ENCODE results near the gene BCL6B.
A peak's percentile ranks its signal among the peaks of the same experiment; 100 is the strongest.
"Not testable (repeated sequence)": the region's sequence is repeated elsewhere in the genome, so short reads cannot be mapped to it uniquely, and the experiment has no call there.

Gene BCL6B, protein sequence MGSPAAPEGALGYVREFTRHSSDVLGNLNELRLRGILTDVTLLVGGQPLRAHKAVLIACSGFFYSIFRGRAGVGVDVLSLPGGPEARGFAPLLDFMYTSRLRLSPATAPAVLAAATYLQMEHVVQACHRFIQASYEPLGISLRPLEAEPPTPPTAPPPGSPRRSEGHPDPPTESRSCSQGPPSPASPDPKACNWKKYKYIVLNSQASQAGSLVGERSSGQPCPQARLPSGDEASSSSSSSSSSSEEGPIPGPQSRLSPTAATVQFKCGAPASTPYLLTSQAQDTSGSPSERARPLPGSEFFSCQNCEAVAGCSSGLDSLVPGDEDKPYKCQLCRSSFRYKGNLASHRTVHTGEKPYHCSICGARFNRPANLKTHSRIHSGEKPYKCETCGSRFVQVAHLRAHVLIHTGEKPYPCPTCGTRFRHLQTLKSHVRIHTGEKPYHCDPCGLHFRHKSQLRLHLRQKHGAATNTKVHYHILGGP

DNA sequence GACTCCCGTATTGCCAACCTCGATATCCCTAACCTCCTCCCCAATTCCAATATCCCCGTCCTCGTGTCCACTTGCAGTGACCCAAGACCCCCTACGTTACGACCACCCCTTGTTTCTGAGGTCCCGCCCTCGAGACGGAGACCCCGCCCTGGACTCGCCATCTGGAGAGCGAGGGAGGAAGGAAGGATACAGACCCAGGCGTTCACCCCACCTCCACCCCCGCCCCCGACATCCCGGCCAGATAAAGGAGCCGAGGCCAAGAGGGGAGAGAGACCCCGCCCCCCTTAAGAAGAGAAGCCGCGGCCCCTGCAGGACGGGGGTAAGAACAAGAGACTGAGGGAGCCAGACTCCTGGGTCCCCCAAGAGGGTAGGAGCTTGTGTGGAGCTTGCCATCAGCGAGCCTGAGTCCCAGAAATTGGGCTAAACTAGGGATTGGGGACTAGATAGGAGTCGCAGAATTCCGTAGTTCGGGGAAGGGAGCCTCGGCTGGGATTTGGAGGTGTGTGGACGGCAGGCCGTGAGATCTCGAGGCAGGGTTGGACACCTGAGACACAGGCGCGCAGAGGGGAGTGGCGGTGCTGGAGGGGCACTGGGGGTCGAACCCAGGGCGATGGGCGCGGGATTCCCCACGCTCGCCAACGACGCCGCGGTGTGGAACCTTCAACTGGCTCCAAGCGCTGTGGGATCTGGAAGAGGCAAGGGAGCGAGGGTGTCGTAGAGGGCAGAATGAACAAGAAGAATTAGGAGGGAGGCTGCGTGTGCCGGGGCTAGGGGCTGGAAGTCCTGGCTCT is at the start of gene BCL6B:
Gene BCL6B (plus strand): TSS at position 270 of the 791 bp plus-strand sequence. CDS start 622 bp downstream, outside the sequence.
- no peak for DNase-seq (ENCODE audit: low spot score)

GRCh38 chr17:6979440-6979839 is 43.4 kb upstream of the BCL6B start:
- DNase-seq (ENCODE audit: low spot score), result not testable (repeated sequence)

DNA sequence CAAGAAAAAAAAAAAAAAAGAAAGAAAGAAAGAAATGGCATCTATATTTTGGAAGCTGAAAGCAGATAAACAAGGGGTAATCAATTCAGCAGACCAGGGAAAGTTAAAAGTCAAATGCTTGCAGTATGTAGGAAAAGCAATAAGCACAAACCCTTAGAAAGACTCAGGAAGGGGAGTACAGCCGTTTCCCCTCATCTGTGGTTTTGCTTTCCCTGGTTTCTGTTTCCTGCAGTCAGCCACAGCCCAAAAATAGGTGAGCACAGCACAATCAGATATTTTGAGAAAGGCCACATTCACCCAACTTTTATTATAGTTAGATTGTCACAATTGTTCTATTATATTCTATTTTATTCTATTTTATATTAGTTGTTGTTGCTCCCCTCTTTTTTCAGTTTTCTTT is 41.4 kb upstream of the BCL6B start:
- DNase-seq (ENCODE audit: low spot score), result no peak

GRCh38 chr17:6985266-6985665 is 37.6 kb upstream of the BCL6B start:
- no peak for DNase-seq (ENCODE audit: low spot score)

GRCh38 chr17:6986676-6987075 is 36.2 kb upstream of the BCL6B start:
- no peak for DNase-seq (ENCODE audit: low spot score)

DNA sequence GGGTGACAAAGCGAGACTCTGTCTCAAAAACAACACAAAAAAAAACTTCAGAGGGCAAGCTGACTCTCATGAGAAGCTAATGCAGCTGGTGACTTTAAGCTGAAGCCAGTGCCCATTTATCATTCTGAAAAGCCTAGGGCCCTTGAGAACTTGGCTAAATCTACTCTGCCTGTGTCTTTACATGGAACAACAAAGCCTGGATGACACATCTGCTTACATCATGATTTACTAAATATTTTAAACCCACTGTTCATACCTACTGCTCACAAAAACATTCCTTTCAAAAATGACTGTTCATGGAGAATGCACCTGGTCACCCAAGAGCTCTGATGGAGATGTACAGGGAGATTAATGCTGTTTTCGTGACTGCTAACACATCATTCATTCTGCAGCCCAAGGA is 33.1 kb upstream of the BCL6B start:
- DNase-seq (ENCODE audit: low spot score), result no peak

- not testable (repeated sequence) for DNase-seq (ENCODE audit: low spot score)
Observed at GRCh38 chr17:6993613-6994056, 29.2 kb upstream of the BCL6B start.

DNA sequence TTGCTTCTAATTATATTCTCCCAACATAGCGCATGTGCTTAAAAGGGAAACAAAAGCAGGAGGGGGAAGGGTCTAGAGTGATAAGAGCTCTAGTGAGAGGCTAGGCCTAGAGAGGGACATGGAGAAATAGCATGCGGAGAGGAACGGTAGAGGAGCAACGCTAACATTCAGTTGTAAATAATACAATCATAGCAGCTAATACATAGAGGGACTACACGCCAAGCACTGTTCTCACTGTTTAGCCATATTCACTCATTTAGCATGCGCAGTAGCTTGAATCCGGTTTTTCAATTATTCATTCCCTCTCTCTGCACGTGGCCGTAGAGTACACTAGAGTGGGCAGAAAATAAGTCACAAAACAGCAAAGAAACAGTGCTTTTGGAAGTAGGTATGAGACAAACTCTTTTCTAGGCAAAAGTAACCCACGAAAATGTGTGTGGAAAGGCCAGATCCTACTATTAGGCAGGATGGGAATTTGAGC is 28.7 kb upstream of the BCL6B start:
- DNase-seq (ENCODE audit: low spot score), result no peak

DNA sequence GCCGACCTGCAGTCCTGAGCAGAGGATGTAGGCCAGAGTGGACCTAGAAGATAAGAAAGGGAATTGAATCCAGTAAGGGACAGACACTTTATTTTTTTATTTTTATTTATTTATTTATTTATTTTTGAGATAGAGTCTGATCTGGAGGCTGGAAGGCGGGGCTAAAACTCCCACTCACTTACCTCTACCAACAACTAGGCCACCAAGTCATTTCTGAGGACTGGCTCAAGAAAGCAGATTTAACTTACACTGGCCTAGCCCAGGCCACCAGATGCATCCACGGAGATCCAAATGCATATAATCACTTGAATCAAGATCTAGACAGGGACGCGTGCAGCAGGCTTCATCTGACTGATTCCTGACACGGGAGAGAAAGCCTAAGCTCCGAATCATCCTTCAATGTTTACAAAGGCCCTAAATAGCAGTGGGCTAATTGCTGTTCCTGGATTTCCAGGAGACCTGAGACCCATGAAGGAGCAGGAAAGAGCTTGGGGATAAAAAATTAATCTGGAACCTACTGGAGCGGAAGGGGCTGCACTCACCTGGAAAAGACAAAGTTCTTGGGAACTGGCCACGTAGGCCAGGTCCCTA is 28.1 kb upstream of the BCL6B start:
- no peak for DNase-seq (ENCODE audit: low spot score)

GRCh38 chr17:6995500-6996255 is 27.2 kb upstream of the BCL6B start, which contains the start of gene ALOX12:
Gene ALOX12 (plus strand): TSS chr17:6996049. CDS start chr17:6996118, 69 bp downstream.
- peak; percentile 17 for DNase-seq (ENCODE audit: low spot score)

DNA sequence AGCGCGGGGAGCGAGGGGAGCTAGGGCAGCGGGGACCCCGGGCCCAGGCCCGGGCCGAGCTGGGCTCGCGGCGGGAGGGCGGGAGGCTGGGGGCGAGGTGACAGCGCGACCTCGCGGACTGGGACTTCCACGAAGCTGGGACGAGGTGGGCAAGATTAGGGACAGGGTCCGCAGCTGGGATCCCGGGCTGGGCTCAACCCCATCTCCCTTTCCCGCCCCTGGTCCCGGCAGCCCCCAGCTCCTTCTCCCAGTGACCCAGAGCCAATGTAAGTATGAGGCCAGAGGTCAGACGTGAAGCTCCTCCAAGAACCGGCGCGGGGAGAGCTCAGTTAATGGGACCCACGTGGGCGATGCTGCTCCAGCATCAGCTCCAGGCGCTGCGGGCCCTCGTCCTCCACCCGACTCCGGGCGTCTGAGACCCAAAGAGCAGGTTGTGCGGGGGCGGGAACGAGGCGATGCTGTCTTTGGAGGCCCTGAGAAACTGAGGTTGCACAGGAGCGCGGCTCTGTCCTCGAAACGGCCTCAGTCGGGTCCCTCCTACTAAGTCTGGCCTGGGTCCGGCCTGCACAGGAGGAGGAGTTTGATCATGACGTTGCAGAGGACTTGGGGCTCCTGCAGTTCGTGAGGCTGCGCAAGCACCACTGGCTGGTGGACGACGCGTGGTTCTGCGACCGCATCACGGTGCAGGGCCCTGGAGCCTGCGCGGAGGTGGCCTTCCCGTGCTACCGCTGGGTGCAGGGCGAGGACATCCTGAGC is 26.4 kb upstream of the BCL6B start:
- DNase-seq (ENCODE audit: low spot score), result no peak

- DNase-seq (ENCODE audit: low spot score), result no peak
Observed at GRCh38 chr17:6997171-6997570, 25.7 kb upstream of the BCL6B start.

DNA sequence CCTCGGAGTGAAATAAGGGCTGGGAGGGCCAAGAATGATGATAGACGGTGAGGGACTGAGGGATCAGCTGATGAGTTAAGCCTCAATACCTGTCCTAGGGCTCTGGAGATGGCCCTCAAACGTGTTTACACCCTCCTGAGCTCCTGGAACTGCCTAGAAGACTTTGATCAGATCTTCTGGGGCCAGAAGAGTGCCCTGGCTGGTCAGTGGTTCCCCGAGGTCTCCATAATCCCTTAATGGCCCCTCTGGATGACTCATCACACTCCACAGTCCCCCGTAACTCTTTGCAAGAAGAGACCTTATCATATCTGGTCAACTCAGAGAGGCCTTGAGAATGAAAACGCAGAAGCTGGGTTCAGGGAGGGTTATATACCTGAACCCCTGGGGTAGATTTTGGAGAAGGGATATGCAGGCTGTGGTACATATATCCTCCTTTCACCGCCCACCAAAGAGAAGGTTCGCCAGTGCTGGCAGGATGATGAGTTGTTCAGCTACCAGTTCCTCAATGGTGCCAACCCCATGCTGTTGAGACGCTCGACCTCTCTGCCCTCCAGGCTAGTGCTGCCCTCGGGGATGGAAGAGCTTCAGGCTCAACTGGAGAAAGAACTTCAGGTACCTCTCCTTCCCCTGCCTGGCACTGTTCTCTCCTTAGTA is 23.9 kb upstream of the BCL6B start:
- no peak for DNase-seq (ENCODE audit: low spot score)

- peak; percentile 57 for DNase-seq (ENCODE audit: low spot score)
Observed at GRCh38 chr17:7001318-7001961, 21.4 kb upstream of the BCL6B start.

GRCh38 chr17:7002288-7003047 is 20.4 kb upstream of the BCL6B start:
- no peak for DNase-seq (ENCODE audit: low spot score)

DNA sequence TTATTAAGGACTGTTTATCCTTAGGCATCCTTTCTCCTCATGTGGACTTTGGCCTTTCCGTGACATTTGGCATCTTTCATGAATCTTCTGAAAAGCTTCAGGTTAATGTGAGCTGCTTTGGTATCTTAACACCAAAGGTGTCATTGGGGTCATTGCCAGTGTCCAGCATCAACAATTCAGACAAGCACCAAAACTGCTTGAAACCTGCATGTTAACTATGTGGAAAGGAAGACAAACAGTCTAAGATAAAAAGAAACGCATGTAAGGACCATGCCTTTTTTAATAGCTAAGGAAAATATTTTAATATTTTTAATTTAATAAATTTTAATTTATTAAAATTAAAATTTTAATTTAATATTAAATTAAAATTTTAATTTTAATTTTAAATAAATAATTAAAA is 19.1 kb upstream of the BCL6B start:
- DNase-seq (ENCODE audit: low spot score), result no peak

- peak; percentile 89 for DNase-seq (ENCODE audit: low spot score)
Observed at GRCh38 chr17:7004398-7005253, 18.2 kb upstream of the BCL6B start.

- no peak for DNase-seq (ENCODE audit: low spot score)
Observed at GRCh38 chr17:7005716-7006115, 17.1 kb upstream of the BCL6B start.
